HG02943 (cell line): ENCODE data around the gene PIP4K2A.

Experiments used
- ATAC-seq: cut with Tn5 transposase; IDR thresholded peaks from one replicate; pipeline ENCODE4 v1.9.1; 2021; ENCODE audit warnings: mild to moderate bottlenecking, low read depth, moderate library complexity; ENCODE audit not compliant: unreplicated experiment

Gene PIP4K2A

GRCh38 chr10:22624287-22624738, 90.1 kb downstream of the PIP4K2A start:
- no peak for ATAC-seq

- no peak for ATAC-seq
These were observed 90.6 kb downstream of the PIP4K2A start for GRCh38 chr10:22623633-22624253.

- no peak for ATAC-seq
These were observed 92.1 kb downstream of the PIP4K2A start for GRCh38 chr10:22622242-22622806.

GRCh38 chr10:22621726-22622125, 92.7 kb downstream of the PIP4K2A start:
- no peak for ATAC-seq

GRCh38 chr10:22620929-22621328, 93.4 kb downstream of the PIP4K2A start:
- no peak for ATAC-seq

GRCh38 chr10:22620140-22620857, 94.1 kb downstream of the PIP4K2A start:
- ATAC-seq = no peak

- no peak for ATAC-seq
These were observed 95.3 kb downstream of the PIP4K2A start for GRCh38 chr10:22619101-22619500.

- ATAC-seq = no peak
These were observed 96.1 kb downstream of the PIP4K2A start for GRCh38 chr10:22618078-22618785.

- ATAC-seq = no peak
These were observed 96.9 kb downstream of the PIP4K2A start for GRCh38 chr10:22617516-22617915.

- ATAC-seq = no peak
These were observed 97.3 kb downstream of the PIP4K2A start for GRCh38 chr10:22617051-22617450.

GRCh38 chr10:22615819-22616499, 98.4 kb downstream of the PIP4K2A start:
- ATAC-seq = no peak

- no peak for ATAC-seq
These were observed 99.3 kb downstream of the PIP4K2A start for GRCh38 chr10:22615101-22615500.

- no peak for ATAC-seq
These were observed 101.4 kb downstream of the PIP4K2A start for GRCh38 chr10:22613011-22613410.

GRCh38 chr10:22612318-22612717, 102.1 kb downstream of the PIP4K2A start:
- no peak for ATAC-seq

- ATAC-seq = no peak
These were observed 102.8 kb downstream of the PIP4K2A start for GRCh38 chr10:22611425-22612115.

- no peak for ATAC-seq
These were observed 103.8 kb downstream of the PIP4K2A start for GRCh38 chr10:22610610-22611009.

- ATAC-seq = no peak
These were observed 104.5 kb downstream of the PIP4K2A start for GRCh38 chr10:22609719-22610465.

- no peak for ATAC-seq
These were observed 105.1 kb downstream of the PIP4K2A start for GRCh38 chr10:22609251-22609650.

GRCh38 chr10:22607261-22607660, 107.1 kb downstream of the PIP4K2A start:
- no peak for ATAC-seq
